KOPT-K1 (cell line): ENCODE data around the gene CSMD2.

Source experiments
- H3K27ac ChIP-seq: fragments of 200-600 bp; sonication (generic); 2 replicates; pipeline ENCODE4 v1.5.1; 2016; ENCODE audit warnings: antibody characterized with exemption, mild to moderate bottlenecking, low read depth, low read length; ENCODE audit not compliant: poor library complexity, severe bottlenecking
- H3K36me3 ChIP-seq: fragments of 200-600 bp; sonication (generic); 2 replicates; pipeline ENCODE4 v1.5.1; 2017; ENCODE audit warnings: antibody characterized with exemption, mild to moderate bottlenecking, low read length, moderate library complexity; ENCODE audit not compliant: insufficient read depth
- H3K9me3 ChIP-seq: fragments of 200-600 bp; sonication (generic); 2 replicates; pipeline ENCODE4 v1.5.1; 2017; ENCODE audit warnings: antibody characterized with exemption, low read length, mild to moderate bottlenecking; ENCODE audit not compliant: insufficient read depth, poor library complexity, severe bottlenecking

The CSMD2 gene

GRCh38 chr1:33927721-33928120, 237.3 kb downstream of the CSMD2 start:
- Histone ChIP-seq H3K9me3 (no peaks in the 10 kb centered on the region), H3K36me3 (no peaks in the 10 kb centered on the region), H3K27ac (no peak overlapping the region)

GRCh38 chr1:33925586-33925985, 239.4 kb downstream of the CSMD2 start:
- Histone ChIP-seq H3K36me3 (no peaks in the 10 kb centered on the region), H3K27ac (no peak overlapping the region), H3K9me3 (no peaks in the 10 kb centered on the region)

GRCh38 chr1:33921281-33921680, 243.7 kb downstream of the CSMD2 start:
- Histone ChIP-seq H3K9me3 (no peaks in the 10 kb centered on the region), H3K36me3 (no peaks in the 10 kb centered on the region), H3K27ac (no peak overlapping the region)

GRCh38 chr1:33918368-33918767, 246.7 kb downstream of the CSMD2 start:
- H3K27ac ChIP-seq = no peak overlapping the region
- H3K36me3 ChIP-seq = no peaks in the 10 kb centered on the region
- H3K9me3 ChIP-seq = no peaks in the 10 kb centered on the region

GRCh38 chr1:33916786-33917185, 248.2 kb downstream of the CSMD2 start:
- H3K9me3 ChIP-seq = no peaks in the 10 kb centered on the region
- no peaks in the 10 kb centered on the region for H3K36me3 ChIP-seq
- H3K27ac ChIP-seq = no peak overlapping the region

GRCh38 chr1:33914531-33914930, 250.5 kb downstream of the CSMD2 start:
- Histone ChIP-seq H3K9me3 (no peaks in the 10 kb centered on the region), H3K36me3 (no peaks in the 10 kb centered on the region), H3K27ac (no peak overlapping the region)

- H3K27ac ChIP-seq = no peak overlapping the region
- no peaks in the 10 kb centered on the region for H3K36me3 ChIP-seq
- no peaks in the 10 kb centered on the region for H3K9me3 ChIP-seq
Measured at GRCh38 chr1:33908324-33908956, 256.6 kb downstream of the CSMD2 start.

GRCh38 chr1:33906156-33906555, 258.9 kb downstream of the CSMD2 start:
- Histone ChIP-seq H3K27ac (no peak overlapping the region), H3K36me3 (no peaks in the 10 kb centered on the region), H3K9me3 (no peaks in the 10 kb centered on the region)

GRCh38 chr1:33905241-33905640, 259.8 kb downstream of the CSMD2 start:
- no peaks in the 10 kb centered on the region for H3K36me3 ChIP-seq
- H3K9me3 ChIP-seq = no peaks in the 10 kb centered on the region
- no peak overlapping the region for H3K27ac ChIP-seq

- Histone ChIP-seq H3K27ac (no peak overlapping the region), H3K9me3 (no peaks in the 10 kb centered on the region)
Measured at GRCh38 chr1:33903210-33903589, 261.8 kb downstream of the CSMD2 start.

GRCh38 chr1:33902486-33903209, 262.4 kb downstream of the CSMD2 start:
- no peak overlapping the region for H3K27ac ChIP-seq

More at GRCh38 chr1:33903210-33903589, 261.8 kb downstream of the CSMD2 start:
- H3K36me3 ChIP-seq = no peaks in the 10 kb centered on the region

GRCh38 chr1:33899746-33900145, 265.3 kb downstream of the CSMD2 start:
- Histone ChIP-seq H3K9me3 (no peaks in the 10 kb centered on the region), H3K27ac (no peak overlapping the region), H3K36me3 (no peaks in the 10 kb centered on the region)

More at GRCh38 chr1:33902486-33903209, 262.4 kb downstream of the CSMD2 start:
- no peaks in the 10 kb centered on the region for H3K9me3 ChIP-seq
- no peaks in the 10 kb centered on the region for H3K36me3 ChIP-seq

GRCh38 chr1:33898881-33899280, 266.1 kb downstream of the CSMD2 start:
- no peaks in the 10 kb centered on the region for H3K9me3 ChIP-seq
- no peak overlapping the region for H3K27ac ChIP-seq
- H3K36me3 ChIP-seq = no peaks in the 10 kb centered on the region

GRCh38 chr1:33898406-33898805, 266.6 kb downstream of the CSMD2 start:
- H3K36me3 ChIP-seq = no peaks in the 10 kb centered on the region
- no peaks in the 10 kb centered on the region for H3K9me3 ChIP-seq
- no peak overlapping the region for H3K27ac ChIP-seq

GRCh38 chr1:33897092-33897725, 267.8 kb downstream of the CSMD2 start:
- no peak overlapping the region for H3K27ac ChIP-seq
- no peaks in the 10 kb centered on the region for H3K36me3 ChIP-seq
- H3K9me3 ChIP-seq = no peaks in the 10 kb centered on the region
